GM10266 (cell line): Measurements from ENCODE around the gene SART3.

Source experiments
- DNase-seq: peaks from one replicate; pipeline ENCODE4 v3.0.0; 2012; ENCODE audit errors: extremely low spot score
- TF ChIP-seq, protein P1 (sequence below): IDR thresholded peaks from 2 replicates; pipeline ENCODE4 v1.5.1; 2012; ENCODE audit warnings: mild to moderate bottlenecking, low read depth; ENCODE audit not compliant: control insufficient read depth, insufficient read depth; ENCODE audit errors: missing control alignments

SART3 gene, protein sequence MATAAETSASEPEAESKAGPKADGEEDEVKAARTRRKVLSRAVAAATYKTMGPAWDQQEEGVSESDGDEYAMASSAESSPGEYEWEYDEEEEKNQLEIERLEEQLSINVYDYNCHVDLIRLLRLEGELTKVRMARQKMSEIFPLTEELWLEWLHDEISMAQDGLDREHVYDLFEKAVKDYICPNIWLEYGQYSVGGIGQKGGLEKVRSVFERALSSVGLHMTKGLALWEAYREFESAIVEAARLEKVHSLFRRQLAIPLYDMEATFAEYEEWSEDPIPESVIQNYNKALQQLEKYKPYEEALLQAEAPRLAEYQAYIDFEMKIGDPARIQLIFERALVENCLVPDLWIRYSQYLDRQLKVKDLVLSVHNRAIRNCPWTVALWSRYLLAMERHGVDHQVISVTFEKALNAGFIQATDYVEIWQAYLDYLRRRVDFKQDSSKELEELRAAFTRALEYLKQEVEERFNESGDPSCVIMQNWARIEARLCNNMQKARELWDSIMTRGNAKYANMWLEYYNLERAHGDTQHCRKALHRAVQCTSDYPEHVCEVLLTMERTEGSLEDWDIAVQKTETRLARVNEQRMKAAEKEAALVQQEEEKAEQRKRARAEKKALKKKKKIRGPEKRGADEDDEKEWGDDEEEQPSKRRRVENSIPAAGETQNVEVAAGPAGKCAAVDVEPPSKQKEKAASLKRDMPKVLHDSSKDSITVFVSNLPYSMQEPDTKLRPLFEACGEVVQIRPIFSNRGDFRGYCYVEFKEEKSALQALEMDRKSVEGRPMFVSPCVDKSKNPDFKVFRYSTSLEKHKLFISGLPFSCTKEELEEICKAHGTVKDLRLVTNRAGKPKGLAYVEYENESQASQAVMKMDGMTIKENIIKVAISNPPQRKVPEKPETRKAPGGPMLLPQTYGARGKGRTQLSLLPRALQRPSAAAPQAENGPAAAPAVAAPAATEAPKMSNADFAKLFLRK

DNA sequence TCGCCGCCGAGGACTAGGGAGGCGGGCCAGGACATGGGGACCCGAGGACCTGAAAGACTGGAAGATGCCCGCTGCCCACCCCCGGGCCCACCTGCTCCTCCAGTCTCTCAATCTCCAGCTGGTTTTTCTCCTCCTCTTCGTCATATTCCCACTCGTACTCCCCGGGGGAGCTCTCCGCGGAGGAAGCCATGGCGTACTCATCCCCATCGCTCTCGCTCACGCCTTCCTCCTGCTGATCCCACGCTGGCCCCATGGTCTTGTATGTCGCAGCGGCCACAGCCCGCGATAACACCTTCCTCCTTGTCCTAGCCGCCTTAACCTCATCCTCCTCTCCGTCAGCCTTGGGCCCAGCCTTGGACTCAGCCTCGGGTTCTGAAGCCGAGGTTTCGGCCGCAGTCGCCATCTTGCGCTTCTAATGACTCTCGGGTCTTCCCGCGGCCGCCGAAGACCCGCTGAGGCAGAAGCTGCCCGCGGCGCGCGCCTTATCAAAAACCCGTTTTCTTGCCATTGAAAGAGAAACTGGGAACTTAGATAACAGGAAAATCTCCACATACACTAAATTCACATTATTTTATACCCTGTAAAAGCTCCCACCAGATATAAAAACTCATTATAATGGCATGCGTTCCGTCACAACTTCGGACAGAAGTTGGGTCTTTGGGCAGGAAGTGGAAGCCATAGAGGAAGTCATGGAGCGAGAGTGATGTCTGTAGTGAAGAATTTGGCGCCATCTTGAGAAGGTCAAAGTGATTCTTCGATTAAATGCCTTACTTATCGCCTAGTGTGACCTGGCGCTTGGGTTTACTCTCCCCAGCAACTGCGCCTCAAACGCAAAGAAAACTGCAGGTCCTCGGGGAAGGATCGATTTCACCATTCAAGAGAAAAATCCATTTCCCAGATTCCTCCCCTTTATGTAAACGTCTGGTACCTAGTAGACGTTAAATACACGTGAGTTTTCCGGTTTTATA, at the start of gene SART3:
Gene SART3, minus strand, starts transcription at position 422 of the 968 bp plus-strand sequence. Its CDS starts 19 bp downstream, at position 403.
- TF ChIP-seq, protein P1, sequence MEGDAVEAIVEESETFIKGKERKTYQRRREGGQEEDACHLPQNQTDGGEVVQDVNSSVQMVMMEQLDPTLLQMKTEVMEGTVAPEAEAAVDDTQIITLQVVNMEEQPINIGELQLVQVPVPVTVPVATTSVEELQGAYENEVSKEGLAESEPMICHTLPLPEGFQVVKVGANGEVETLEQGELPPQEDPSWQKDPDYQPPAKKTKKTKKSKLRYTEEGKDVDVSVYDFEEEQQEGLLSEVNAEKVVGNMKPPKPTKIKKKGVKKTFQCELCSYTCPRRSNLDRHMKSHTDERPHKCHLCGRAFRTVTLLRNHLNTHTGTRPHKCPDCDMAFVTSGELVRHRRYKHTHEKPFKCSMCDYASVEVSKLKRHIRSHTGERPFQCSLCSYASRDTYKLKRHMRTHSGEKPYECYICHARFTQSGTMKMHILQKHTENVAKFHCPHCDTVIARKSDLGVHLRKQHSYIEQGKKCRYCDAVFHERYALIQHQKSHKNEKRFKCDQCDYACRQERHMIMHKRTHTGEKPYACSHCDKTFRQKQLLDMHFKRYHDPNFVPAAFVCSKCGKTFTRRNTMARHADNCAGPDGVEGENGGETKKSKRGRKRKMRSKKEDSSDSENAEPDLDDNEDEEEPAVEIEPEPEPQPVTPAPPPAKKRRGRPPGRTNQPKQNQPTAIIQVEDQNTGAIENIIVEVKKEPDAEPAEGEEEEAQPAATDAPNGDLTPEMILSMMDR: no peak
- DNase-seq: peak; percentile 78

DNA sequence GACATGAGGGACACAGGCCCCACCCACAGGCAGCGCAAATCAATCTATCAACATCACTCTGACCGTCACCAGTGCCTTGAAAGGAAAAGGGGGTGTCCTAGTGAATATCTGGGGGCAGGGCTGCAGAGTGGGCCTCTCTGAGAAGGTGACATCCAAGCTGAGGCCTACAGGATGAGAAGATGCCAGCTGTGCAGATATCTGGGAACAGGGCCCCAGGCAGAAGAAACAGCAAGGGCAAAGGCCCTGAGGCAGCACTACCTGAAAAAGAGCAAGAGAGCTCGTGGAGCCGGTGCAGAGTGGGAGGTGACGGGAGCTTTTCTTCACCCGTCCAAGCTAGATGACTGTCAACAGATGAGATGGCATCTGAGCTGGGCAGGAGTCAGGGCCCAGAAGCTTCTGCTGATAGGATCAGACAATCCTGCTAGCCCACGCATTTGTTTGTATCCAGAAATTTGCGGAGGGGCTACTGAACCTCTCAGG, 49.4 kb upstream of the SART3 start:
- TF ChIP-seq, protein P1: no peak
- no peak for DNase-seq

DNA sequence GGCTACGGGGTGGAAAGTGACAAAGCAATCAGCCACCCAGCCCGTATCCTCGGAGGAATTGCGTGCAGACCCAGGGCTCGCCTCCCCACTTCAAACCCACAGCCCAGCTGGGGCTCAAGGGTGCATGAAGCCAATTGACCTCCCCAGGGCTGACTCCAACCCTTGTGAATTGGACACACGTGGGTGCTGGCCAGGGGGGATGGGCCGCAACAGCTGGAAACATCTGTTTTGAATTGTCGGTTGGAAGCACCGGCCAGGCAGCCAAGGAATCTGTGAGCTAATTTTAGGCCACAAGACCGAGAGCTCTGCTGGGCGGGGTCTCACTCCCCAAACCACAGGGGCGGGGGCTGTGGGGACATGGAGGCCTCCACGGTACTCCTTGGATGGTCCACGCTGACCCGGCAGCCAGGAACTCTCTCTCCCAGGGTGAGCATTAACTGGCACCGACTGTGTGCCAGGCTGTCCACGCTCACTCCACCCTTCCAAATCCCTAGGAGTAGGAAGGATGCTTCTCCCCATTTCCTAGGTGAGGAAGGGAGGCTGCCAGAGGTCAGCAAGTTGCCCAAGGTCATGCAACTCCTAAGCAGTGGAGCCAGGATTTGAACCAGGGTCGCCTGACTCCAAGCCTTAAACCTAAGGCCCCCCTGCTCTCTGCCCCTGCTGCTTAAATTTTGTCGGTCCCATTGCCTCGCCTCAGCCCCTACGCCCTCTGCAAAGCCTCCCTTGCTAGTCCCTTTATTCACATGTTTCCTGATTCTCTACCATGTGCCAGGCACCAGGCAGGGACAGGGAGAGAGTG, 48.8 kb upstream of the SART3 start:
- no peak for DNase-seq

DNA sequence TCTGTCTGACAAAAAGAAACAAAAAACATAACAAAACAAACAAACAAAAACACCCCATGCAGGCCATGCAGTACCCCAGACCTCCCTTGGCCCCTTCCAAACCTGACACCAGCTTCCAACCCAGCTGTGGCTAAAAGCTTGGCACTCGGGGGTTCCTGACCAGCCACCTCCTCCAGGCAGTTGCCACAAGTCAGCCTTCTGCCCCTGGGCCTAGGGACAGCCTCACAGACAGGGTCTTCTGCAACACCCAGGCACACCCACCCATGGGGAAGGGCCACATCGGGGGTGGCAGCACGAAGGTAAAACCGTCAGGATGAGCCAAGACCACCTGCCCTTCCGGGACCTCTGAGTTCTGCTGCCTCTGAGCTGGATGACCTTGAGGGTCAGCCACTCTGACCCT, 47.6 kb upstream of the SART3 start:
- no peak for DNase-seq
- TF ChIP-seq, protein P1: no peak

More for the DNA sequence above, 48.8 kb upstream of the SART3 start:
- TF ChIP-seq, protein P1: no peak

DNA sequence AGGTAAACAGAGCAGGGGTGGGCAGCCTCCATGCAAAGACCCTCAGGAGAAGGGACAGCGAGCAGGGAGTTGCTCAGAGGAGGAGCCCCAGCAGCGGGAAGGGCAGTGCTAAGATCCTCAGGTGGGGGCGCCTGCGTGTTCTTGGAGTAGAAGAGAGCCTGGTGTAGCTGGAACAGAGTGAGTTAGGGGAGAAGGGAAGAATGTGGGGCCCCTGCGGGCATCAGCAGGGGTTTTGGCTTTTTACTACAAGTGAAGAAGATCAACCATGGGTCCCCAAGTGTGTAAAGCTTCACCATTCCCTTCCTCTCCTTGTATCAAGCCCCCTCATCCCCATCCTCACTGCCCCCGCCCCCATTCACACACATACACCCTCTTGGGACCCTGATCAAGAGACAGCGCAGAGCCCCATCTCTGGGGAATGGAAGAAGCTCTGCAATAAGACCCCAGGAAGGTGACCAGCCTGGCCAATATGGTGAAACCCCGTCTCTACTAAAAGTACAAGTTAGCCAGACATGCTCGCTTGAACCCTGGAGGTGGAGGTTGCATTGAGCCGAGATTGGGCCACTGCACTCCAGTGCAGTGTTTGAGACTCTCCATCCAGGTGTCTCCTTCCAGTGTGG, 47.1 kb upstream of the SART3 start:
- TF ChIP-seq, protein P1: no peak
- DNase-seq: no peak
